HG02588 (cell line): ENCODE results near the gene SPNS2.

ENCODE experiments used
- ATAC-seq: cut with Tn5 transposase; IDR thresholded peaks from one replicate; pipeline ENCODE4 v1.9.1; 2021; ENCODE audit warnings: mild to moderate bottlenecking, moderate library complexity; ENCODE audit not compliant: unreplicated experiment

The SPNS2 gene

GRCh38 chr17:4536742-4537411, 38.2 kb downstream of the SPNS2 start:
- ATAC-seq: no peak

- ATAC-seq: no peak
Measured at GRCh38 chr17:4537451-4538235, 39.0 kb downstream of the SPNS2 start.

- no peak for ATAC-seq
Measured at GRCh38 chr17:4538236-4539002, 39.7 kb downstream of the SPNS2 start.

- no peak for ATAC-seq
Measured at GRCh38 chr17:4539025-4539424, 40.3 kb downstream of the SPNS2 start.

GRCh38 chr17:4539576-4540223, 41.0 kb downstream of the SPNS2 start:
- ATAC-seq: no peak

- no peak for ATAC-seq
Measured at GRCh38 chr17:4540224-4540651, 41.6 kb downstream of the SPNS2 start.

GRCh38 chr17:4540687-4541327, 42.1 kb downstream of the SPNS2 start:
- no peak for ATAC-seq

GRCh38 chr17:4541328-4542002, 42.8 kb downstream of the SPNS2 start:
- ATAC-seq: no peak

GRCh38 chr17:4542003-4542725, 43.5 kb downstream of the SPNS2 start:
- no peak for ATAC-seq

GRCh38 chr17:4542726-4543191, 44.1 kb downstream of the SPNS2 start:
- no peak for ATAC-seq

GRCh38 chr17:4543557-4544026, 44.9 kb downstream of the SPNS2 start:
- no peak for ATAC-seq

- no peak for ATAC-seq
Measured at GRCh38 chr17:4544135-4544950, 45.7 kb downstream of the SPNS2 start.

- ATAC-seq: no peak
Measured at GRCh38 chr17:4544951-4545216, 46.2 kb downstream of the SPNS2 start.

- ATAC-seq: no peak
Measured at GRCh38 chr17:4545217-4545951, 46.7 kb downstream of the SPNS2 start.

- no peak for ATAC-seq
Measured at GRCh38 chr17:4547118-4547906, 48.6 kb downstream of the SPNS2 start.

- no peak for ATAC-seq
Measured at GRCh38 chr17:4548061-4548461, 49.4 kb downstream of the SPNS2 start.
